IPS-18c (cell line): ENCODE data around the gene VAMP4.
"Not testable (repeated sequence)": the region's sequence is repeated elsewhere in the genome, so short reads cannot be mapped to it uniquely, and the experiment has no call there.

Experiments used
- H3K4me3 ChIP-seq: 2 replicates; pipeline ENCODE4 v1.7.0; 2013; ENCODE audit warnings: low read depth, mild to moderate bottlenecking, low read length, moderate library complexity; ENCODE audit not compliant: insufficient read depth
- H3K9me3 ChIP-seq: one replicate; pipeline ENCODE4 v1.6.1; 2013; ENCODE audit warnings: mild to moderate bottlenecking, low read length, moderate library complexity; ENCODE audit not compliant: control insufficient read depth, insufficient read depth

The VAMP4 gene

GRCh38 chr1:171754971-171755370 is 13.1 kb upstream of the VAMP4 start:
- Histone ChIP-seq H3K4me3 (no peak overlapping the region), H3K9me3 (no peaks in the 10 kb centered on the region)

GRCh38 chr1:171754353-171754705 is 12.5 kb upstream of the VAMP4 start:
- H3K9me3 ChIP-seq, result no peaks in the 10 kb centered on the region

GRCh38 chr1:171753685-171754352 is 12.0 kb upstream of the VAMP4 start:
- Histone ChIP-seq H3K4me3 (no peak overlapping the region), H3K9me3 (no peaks in the 10 kb centered on the region)

More at GRCh38 chr1:171754353-171754705, 12.5 kb upstream of the VAMP4 start:
- H3K4me3 ChIP-seq, result no peak overlapping the region

- Histone ChIP-seq H3K9me3 (no peaks in the 10 kb centered on the region), H3K4me3 (no peak overlapping the region)
These were observed 11.3 kb upstream of the VAMP4 start for GRCh38 chr1:171753182-171753581.

- H3K4me3 ChIP-seq, result no peak overlapping the region
- H3K9me3 ChIP-seq, result no peaks in the 10 kb centered on the region
These were observed 9.4 kb upstream of the VAMP4 start for GRCh38 chr1:171751221-171751620.

GRCh38 chr1:171748651-171749050 is 6.8 kb upstream of the VAMP4 start:
- Histone ChIP-seq H3K9me3 (no peaks in the 10 kb centered on the region), H3K4me3 (no peak overlapping the region)

GRCh38 chr1:171744986-171745385 is 3.1 kb upstream of the VAMP4 start:
- no peaks in the 10 kb centered on the region for H3K9me3 ChIP-seq
- no peak overlapping the region for H3K4me3 ChIP-seq

- peak overlapping the region; percentile 97; the same call in 1 of the 2 replicates for H3K4me3 ChIP-seq
These were observed 1.4 kb upstream of the VAMP4 start for GRCh38 chr1:171743081-171743870.

GRCh38 chr1:171742577-171742922 is 685 bp upstream of the VAMP4 start:
- Histone ChIP-seq H3K9me3 (no peaks in the 10 kb centered on the region), H3K4me3 (peak overlapping the region; percentile 97)

More at GRCh38 chr1:171743081-171743870, 1.4 kb upstream of the VAMP4 start:
- H3K9me3 ChIP-seq, result no peaks in the 10 kb centered on the region

GRCh38 chr1:171740987-171741871 is 636 bp downstream of the VAMP4 start:
- Histone ChIP-seq H3K9me3 (no peaks in the 10 kb centered on the region), H3K4me3 (peak overlapping the region; percentile 97)

GRCh38 chr1:171740356-171740863 is 1.5 kb downstream of the VAMP4 start:
- Histone ChIP-seq H3K4me3 (no peak overlapping the region), H3K9me3 (no peaks in the 10 kb centered on the region)

GRCh38 chr1:171739656-171740055 is 2.2 kb downstream of the VAMP4 start:
- H3K4me3 ChIP-seq, result no peak overlapping the region
- H3K9me3 ChIP-seq, result no peaks in the 10 kb centered on the region

GRCh38 chr1:171738911-171739310 is 3.0 kb downstream of the VAMP4 start:
- H3K9me3 ChIP-seq, result no peaks in the 10 kb centered on the region
- no peak overlapping the region for H3K4me3 ChIP-seq

- Histone ChIP-seq H3K9me3 (no peaks in the 10 kb centered on the region), H3K4me3 (no peak overlapping the region)
These were observed 5.7 kb downstream of the VAMP4 start for GRCh38 chr1:171736196-171736595.

GRCh38 chr1:171730052-171730451 is 11.8 kb downstream of the VAMP4 start:
- H3K9me3 ChIP-seq, result no peaks in the 10 kb centered on the region
- no peak overlapping the region for H3K4me3 ChIP-seq

GRCh38 chr1:171727778-171728177 is 14.1 kb downstream of the VAMP4 start:
- no peak overlapping the region for H3K4me3 ChIP-seq
- H3K9me3 ChIP-seq, result no peaks in the 10 kb centered on the region

GRCh38 chr1:171723180-171723579 is 18.7 kb downstream of the VAMP4 start:
- H3K9me3 ChIP-seq, result not testable (repeated sequence)

More at GRCh38 chr1:171723180-171723579, 18.7 kb downstream of the VAMP4 start:
- not testable (repeated sequence) for H3K4me3 ChIP-seq
